ENCODE measurements around the gene CASP10. TPM values are rescaled to one million over a fixed set of nuclear protein-coding genes. Genes with fewer than 3 reads are reported as not detected.

CASP10 gene
- total RNA-seq, 1 donor, result 5.6 TPM

DNA sequence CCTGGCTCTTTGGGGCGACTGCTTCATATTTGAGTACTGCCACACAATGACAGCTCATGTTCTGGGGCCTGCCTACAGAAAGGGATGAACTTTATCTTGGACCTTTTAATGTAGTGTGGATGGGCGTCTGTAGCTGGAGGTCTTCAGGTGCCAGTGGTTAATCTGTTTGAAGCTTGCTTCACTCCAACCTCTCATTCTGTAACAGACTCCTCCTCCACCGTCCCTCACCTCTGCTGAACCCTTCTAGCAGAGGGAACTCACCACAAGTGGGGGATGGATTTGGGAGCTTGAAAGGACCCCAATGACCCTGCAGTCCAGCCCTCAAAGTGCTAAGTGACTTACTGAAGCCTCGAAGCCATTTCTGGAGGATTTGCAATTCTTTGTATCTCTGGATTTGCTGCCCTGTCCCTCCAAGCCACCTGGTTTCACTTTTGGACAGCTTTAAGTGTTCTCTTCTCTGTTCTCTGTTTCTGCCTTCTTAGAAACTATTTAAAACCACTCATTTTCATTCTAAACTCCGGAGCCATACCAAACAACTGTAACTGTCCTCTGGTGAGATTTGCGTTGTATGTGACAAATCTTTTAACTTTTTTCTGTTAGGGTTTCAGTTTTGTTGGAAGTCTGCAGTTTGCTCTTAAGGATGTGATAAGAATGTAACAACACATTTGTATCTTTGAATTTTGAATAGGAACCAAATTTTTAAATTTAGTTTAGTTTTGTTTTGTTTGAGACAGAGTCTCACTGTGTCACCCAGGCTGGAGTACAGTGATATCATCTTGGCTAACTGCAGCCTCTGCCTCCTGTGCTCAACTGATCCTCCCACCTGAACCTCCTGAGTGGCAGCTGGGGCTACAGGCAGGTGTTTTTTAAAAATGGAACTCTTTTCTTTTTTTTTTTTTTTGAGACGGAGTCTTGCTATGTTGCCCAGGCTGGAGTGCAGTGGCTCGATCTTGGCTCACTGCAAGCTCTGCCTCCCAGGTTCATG lies 40.4 kb downstream of the CASP10 start:
- no peak for DNase-seq (ENCODE audit: low read depth)
- TF ChIP-seq, protein P1, sequence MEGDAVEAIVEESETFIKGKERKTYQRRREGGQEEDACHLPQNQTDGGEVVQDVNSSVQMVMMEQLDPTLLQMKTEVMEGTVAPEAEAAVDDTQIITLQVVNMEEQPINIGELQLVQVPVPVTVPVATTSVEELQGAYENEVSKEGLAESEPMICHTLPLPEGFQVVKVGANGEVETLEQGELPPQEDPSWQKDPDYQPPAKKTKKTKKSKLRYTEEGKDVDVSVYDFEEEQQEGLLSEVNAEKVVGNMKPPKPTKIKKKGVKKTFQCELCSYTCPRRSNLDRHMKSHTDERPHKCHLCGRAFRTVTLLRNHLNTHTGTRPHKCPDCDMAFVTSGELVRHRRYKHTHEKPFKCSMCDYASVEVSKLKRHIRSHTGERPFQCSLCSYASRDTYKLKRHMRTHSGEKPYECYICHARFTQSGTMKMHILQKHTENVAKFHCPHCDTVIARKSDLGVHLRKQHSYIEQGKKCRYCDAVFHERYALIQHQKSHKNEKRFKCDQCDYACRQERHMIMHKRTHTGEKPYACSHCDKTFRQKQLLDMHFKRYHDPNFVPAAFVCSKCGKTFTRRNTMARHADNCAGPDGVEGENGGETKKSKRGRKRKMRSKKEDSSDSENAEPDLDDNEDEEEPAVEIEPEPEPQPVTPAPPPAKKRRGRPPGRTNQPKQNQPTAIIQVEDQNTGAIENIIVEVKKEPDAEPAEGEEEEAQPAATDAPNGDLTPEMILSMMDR (IDR thresholded peaks at IDR 0.05; ENCODE audit: insufficient read depth, low read depth, low read length), result no peak
- no peak overlapping the region for H3K4me3 ChIP-seq (ENCODE audit: low read depth, low read length)

DNA sequence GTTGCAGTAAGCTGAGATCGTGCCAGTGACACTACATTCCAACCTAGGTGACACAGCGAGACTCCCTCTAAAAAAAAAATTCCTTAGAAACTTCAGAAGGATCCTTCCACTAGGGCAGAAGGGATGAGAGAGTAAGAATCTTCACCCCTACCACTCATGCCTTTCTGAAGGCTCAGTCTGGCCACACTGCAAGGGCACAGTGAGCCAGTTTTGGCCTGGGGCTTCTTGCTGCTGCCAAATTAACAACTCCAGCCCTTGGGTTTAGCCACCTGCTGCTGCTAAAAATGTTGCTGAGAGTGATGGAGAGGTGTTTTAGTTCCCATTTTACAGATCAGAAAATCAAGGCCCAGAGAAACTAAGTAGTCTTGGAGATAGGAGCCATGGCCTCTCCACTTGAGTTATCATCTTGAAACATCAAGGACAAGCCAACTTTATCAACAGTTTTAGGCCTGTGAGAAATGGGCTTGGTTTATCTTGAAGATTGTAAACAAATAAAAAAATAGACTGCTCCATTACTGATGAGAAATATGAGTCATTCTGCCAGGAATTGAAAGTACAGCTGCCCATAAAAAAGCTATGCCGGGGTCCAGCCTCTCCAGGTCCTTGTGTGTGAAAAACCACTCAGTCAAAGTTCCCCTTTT lies 45.5 kb downstream of the CASP10 start:
- TF ChIP-seq, protein P1 (IDR thresholded peaks at IDR 0.05; ENCODE audit: insufficient read depth, low read depth, low read length), result no peak
- H3K4me3 ChIP-seq (ENCODE audit: low read depth, low read length), result no peak overlapping the region
- peak; percentile 76 for DNase-seq (ENCODE audit: low read depth)

- TF ChIP-seq, protein P1 (IDR thresholded peaks at IDR 0.05; ENCODE audit: insufficient read depth, low read depth, low read length), result no peak
- no peak overlapping the region for H3K4me3 ChIP-seq (ENCODE audit: low read depth, low read length)
- DNase-seq (ENCODE audit: low read depth), result no peak
Measured at GRCh38 chr2:201228912-201229290, 46.0 kb downstream of the CASP10 start.

DNA sequence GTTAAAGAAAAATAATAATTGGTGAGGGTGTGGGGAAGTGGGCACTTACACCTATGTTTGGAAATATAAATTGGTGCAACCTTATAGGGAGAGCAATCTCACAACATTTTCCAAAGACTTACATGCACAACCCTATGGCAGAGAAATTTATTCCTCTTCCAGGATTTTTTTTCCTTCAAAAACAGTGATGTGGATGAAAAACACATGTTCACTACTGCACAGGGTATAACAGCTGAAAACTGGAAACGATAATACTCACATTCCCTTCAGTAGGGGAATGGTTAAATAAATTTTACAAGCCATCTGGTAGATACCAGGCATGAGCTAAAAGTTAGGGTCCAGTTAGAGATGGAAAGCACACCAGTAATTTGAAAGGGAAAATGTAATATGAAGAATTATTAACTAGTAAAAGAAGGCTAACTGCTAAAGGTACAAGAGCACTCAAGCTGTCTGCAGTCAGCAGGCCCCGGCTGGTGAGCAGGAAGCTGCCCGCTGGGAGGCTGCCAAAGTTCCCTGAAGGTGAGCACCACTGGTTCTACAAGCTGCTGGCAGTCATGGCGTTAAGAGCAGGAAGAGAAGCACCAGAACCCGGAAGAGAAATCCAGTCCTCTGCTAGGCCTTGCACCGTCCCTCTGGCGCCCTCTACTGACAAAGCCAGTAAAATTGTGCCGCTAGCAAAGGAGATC lies 49.0 kb downstream of the CASP10 start:
- TF ChIP-seq, protein P1 (IDR thresholded peaks at IDR 0.05; ENCODE audit: insufficient read depth, low read depth, low read length), result peak; percentile 98
- peak; percentile 93 for DNase-seq (ENCODE audit: low read depth)
- no peak overlapping the region for H3K4me3 ChIP-seq (ENCODE audit: low read depth, low read length)

DNA sequence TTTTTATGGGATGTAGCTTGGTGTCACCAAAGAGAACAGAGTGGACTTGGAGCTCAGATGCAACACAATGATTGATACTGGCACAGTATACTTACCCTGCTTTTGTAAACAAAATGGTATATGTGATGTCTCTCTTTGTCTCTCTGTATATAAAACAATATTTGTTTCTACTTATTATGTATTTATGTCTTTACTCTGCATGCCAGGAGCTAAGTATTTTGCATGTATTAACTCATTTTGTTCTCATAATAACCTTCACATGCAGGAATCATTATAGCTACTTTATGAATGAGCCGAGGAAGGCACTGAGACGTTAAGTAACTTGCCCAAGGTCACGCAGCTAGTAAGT lies 49.5 kb downstream of the CASP10 start:
- DNase-seq (ENCODE audit: low read depth), result no peak
- H3K4me3 ChIP-seq (ENCODE audit: low read depth, low read length), result no peak overlapping the region
- TF ChIP-seq, protein P1 (IDR thresholded peaks at IDR 0.05; ENCODE audit: insufficient read depth, low read depth, low read length), result no peak

- DNase-seq (ENCODE audit: low read depth), result peak; percentile 81
- TF ChIP-seq, protein P1 (IDR thresholded peaks at IDR 0.05; ENCODE audit: insufficient read depth, low read depth, low read length), result no peak
- H3K4me3 ChIP-seq (ENCODE audit: low read depth, low read length), result peak overlapping the region; percentile 60
Measured at GRCh38 chr2:201233192-201233811, 50.4 kb downstream of the CASP10 start.
